Astrocyte of the hippocampus (primary cell): Measurements from ENCODE around the gene TRIM10.
"Not testable (repeated sequence)": the region's sequence is repeated elsewhere in the genome, so short reads cannot be mapped to it uniquely, and the experiment has no call there.

Experiments
- DNase-seq: peaks from one replicate; pipeline ENCODE4 v3.0.0; 2011; ENCODE audit warnings: low read depth, low spot score

TRIM10 gene

DNA sequence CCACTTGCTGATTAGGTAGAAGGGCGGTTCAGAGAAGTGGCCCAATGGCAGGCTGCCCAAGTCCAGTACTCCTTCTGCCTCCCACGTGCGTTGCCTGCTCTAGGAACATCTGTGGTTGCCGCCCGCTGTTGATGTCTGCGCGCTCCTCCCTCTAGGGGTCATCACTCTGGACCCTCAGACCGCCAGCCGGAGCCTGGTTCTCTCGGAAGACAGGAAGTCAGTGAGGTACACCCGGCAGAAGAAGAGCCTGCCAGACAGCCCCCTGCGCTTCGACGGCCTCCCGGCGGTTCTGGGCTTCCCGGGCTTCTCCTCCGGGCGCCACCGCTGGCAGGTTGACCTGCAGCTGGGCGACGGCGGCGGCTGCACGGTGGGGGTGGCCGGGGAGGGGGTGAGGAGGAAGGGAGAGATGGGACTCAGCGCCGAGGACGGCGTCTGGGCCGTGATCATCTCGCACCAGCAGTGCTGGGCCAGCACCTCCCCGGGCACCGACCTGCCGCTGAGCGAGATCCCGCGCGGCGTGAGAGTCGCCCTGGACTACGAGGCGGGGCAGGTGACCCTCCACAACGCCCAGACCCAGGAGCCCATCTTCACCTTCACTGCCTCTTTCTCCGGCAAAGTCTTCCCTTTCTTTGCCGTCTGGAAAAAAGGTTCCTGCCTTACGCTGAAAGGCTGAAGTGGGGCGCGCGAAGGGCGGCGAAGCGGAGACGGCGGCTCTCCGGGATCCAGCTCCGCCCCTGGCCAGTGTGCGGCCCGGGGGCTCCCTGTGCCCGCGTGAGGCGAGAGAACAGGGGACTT, 10.9 kb upstream of the TRIM10 start:
- peak; percentile 16 for DNase-seq

DNA sequence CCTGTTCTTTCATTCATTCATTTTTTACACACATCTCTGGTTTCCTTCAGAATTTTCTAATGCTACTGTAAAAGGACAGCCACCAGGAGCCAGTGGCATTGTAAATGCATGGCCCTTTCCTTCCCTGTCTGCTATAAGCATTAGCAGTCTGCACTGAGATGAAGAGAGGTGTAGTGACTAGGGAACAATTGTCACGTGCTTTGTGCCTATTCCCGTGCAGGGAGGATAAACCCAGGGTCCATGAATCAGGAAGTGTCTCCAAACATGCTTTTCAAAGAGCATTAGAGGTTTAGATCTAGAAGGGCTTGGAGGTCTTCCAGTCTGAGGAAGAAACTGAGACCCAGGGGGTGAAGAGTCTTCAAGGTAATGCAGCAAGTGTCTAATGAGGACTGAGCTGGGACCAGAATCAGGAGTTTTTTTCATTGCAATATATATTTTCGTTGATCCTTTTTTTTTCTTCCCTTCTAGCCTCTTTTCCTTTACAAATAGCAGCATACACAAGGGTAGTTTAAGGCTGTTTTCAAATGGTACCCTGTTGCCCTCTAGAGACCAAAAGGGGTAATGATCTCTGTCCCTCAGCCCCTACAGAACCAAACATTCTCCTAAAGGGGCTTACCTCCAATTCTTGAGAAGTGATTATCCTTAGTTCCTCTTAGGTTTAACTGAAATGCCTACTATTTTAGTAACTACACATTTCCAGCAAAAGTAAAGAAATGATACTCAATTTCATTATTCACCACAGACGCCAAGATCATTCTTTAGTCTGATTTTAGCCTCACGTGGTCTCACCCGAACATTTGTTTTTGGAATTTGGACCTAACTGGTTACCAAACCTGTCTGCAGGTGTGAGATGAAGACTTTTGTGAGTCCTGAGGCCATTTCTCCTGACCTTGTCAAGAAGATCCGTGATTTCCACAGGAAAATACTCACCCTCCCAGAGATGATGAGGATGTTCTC, 8.9 kb upstream of the TRIM10 start:
- peak; percentile 73 for DNase-seq

DNA sequence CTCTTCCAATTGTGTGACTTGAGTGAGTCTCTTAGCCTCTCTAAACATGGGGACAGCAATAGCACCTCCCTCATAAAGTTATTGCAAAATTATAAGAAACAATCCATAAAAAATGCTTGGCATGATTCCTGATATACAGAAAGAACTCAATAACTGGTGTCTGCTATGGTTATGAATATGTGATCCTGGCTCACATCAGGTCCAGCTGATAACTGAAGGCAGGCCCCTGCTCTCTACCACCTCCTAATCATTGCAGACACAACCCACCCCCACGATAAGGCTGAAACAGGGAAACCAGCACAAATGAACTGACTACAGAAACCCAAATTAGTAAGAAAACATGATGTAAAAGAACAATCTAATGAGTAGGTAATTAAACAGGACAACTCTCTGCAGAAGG, 7.7 kb upstream of the TRIM10 start:
- no peak for DNase-seq

- no peak for DNase-seq
These were observed 6.1 kb upstream of the TRIM10 start for GRCh38 chr6:30167101-30167500.

- not testable (repeated sequence) for DNase-seq
These were observed 4.2 kb upstream of the TRIM10 start for GRCh38 chr6:30165238-30165637.

- no peak for DNase-seq
These were observed 3.7 kb upstream of the TRIM10 start for GRCh38 chr6:30164714-30165113.

- DNase-seq: no peak
These were observed 3.1 kb upstream of the TRIM10 start for GRCh38 chr6:30163918-30164654.

DNA sequence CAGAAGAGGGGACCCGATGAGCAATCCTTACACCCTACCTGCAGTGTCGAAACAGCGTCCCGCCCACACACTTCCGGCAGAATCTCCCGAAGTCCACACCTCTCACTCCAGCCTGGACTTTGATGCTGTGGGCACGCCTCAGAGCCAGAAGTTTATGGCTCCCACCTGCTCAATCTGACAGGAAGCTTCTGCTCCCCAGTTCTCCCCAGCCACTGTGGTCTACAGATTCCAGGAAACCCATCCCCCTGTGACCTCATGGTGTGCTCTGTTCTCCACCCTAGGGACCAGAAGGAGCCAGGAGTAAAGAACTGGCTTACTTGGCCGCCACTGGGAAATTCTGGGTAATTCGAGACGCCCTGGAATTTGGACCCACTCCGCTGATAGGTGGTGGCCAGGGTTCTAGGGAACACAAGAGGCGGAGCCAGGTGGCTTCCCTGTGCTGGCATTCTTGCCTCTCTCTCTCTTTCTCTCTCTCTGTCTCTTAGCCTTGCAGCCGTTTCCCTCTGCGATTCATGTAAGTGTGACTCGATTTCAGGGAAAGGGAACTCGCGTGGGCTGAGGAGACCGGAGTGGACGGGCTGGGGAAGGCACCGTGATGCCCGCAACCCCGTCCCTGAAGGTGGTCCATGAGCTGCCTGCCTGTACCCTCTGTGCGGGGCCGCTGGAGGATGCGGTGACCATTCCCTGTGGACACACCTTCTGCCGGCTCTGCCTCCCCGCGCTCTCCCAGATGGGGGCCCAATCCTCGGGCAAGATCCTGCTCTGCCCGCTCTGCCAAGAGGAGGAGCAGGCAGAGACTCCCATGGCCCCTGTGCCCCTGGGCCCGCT, 2.3 kb upstream of the TRIM10 start, which contains the start of gene TRIM15:
Gene TRIM15 (plus strand): TSS at position 457 of the 828 bp plus-strand sequence. CDS start 139 bp downstream, at position 596.
- no peak for DNase-seq

DNA sequence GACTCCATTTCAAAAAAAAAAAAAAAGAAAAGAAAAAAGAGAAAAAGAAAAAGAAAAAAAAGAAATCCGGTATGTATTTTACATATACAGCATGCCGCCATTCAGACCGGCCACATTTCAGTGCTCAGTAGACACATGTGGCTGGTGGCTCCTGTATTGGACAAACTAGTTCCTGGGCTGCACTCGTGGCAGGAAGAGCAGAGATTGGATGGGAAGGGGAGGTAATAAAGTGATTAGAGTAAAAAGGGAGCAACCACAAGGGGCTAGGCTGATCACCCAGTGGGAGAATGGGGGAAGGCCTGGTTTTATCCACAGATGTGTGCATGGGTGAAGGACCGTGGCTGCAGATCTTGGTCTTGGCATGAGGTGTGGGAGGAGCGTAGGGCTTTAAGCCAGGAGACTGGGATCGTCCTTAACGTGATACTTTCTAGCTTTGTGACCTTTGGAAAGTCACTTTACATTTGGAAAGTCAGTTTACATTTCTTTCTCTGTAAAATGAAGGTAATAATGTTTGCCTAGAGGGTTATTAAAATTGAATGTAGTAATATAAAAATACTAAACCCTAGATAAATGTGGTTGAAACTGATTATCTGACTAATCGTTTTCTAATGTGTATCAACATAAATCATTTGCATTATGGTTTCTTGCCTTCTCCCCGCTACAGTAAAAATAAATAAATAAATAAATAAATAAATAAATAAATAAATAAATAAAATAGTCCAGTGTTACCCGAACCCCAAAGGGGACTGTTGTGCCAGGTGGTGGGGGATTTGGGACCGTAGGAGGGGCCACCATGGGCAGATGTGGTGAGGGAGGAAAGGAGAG, 1.5 kb upstream of the TRIM10 start:
- DNase-seq: no peak

GRCh38 chr6:30160008-30160784, 815 bp downstream of the TRIM10 start:
- DNase-seq: no peak

DNA sequence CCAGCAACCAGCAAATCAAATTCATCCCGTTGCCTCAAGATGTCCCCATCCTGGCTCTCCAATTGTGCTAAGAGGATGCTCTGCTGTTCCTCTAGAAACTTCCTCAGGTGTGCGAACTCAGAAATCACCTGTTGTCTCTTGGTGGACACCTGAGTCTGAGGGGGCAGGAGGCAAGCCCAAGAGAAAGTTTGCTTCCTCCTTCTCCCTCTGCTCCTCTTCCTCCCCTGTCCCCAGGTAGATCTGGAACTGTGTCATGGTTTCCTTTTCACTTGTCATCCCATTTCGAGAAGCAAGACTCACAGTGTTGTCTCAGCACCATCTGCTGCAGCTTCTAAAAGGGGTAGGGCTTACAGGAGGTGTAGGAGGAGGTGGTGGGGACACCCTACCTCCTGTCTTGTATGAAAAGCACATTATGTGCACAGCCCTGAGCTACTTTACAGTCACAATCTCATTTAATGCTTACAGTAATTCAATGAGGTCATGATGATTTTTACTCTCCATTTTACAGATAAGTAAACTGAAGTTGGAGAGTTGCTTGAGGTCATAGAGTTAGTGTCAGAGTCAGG, 2.5 kb downstream of the TRIM10 start:
- DNase-seq: no peak

GRCh38 chr6:30157999-30158398, 3.0 kb downstream of the TRIM10 start:
- DNase-seq: no peak

GRCh38 chr6:30157581-30157980, 3.4 kb downstream of the TRIM10 start:
- DNase-seq: no peak

GRCh38 chr6:30156774-30157173, 4.2 kb downstream of the TRIM10 start:
- DNase-seq: no peak

- peak; percentile 16 for DNase-seq
These were observed 4.8 kb downstream of the TRIM10 start for GRCh38 chr6:30156262-30156599.

DNA sequence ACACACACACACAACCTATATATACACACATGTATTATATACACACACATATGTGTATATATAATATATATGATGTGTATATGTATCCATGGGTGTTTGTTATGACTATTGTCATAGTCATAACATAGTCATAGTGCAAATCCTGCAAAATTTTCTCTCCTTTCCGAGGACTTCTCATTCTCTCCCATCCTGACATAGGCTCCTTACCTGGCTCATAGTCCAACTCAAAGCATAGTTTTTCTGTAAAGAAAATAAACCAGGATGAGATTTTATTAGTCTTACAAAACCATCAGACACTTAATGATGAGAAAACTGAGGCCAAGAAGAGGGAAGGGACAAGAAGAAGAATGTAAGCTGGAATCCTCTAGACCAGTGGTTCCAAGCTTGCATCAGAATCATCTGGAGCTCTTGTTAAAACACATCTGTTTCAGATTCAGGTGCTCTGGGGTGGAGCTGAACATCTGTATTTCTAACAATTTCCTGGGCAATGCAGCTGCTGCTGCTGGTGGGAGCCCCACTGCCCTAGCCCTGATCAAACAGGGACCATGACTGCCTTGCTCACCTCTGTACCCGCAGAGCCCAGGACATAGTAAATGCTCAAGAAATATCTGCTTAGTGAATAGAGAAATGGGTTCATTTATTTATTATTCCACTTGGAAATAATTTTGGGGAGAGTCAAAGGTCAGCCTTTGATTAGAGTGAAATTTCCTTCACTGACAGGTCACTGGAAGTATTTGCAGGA, 5.3 kb downstream of the TRIM10 start:
- no peak for DNase-seq

GRCh38 chr6:30154709-30155519, 6.1 kb downstream of the TRIM10 start:
- DNase-seq: peak; percentile 85
